BLaER1 treated with 17β-estradiol and CSF1 and Interleukin-3, amounts not matched to agents 10 nM and 100 nM (cell line): ENCODE data around the gene TRPM3.
A peak's percentile ranks its signal among the peaks of the same experiment; 100 is the strongest.

Experiments
- H3K27ac ChIP-seq, 11 experiments: shearing (Covaris generic); formaldehyde crosslinking; 2 replicates each; pipeline ENCODE4 v1.8.1; 2022
- H3K27me3 ChIP-seq, 11 experiments: shearing (Covaris generic); formaldehyde crosslinking; 2 replicates each; pipeline ENCODE4 v1.8.1; 2022
- H3K36me3 ChIP-seq, 11 experiments: shearing (Covaris generic); formaldehyde crosslinking; 2 replicates each; pipeline ENCODE4 v1.8.1; 2022
- H3K4me1 ChIP-seq, 10 experiments: shearing (Covaris generic); formaldehyde crosslinking; 2 replicates each; pipeline ENCODE4 v1.8.1; 2022
- H3K4me2 ChIP-seq, 11 experiments: shearing (Covaris generic); formaldehyde crosslinking; 2 replicates each; pipeline ENCODE4 v1.8.1; 2022
- H3K4me3 ChIP-seq, 10 experiments: shearing (Covaris generic); formaldehyde crosslinking; 2 replicates each; pipeline ENCODE4 v1.8.1; 2022
- H3K9ac ChIP-seq, 11 experiments: shearing (Covaris generic); formaldehyde crosslinking; 2 replicates each; pipeline ENCODE4 v1.8.1; 2022
- H3K9me3 ChIP-seq, 11 experiments: shearing (Covaris generic); formaldehyde crosslinking; replicated peaks in 1 of 11; 2 replicates each; pipeline ENCODE4 v1.8.1; 2022
- H4K20me1 ChIP-seq, 11 experiments: shearing (Covaris generic); formaldehyde crosslinking; 2 replicates each; pipeline ENCODE4 v1.8.1; 2022
- Cebpa-rat ChIP-seq, 11 experiments: shearing (Covaris generic); IDR thresholded peaks; 2 replicates each; pipeline ENCODE4 v1.8.1; 2022

TRPM3 gene

GRCh38 chr9:70494221-70494620, 627.2 kb downstream of the TRPM3 start:
- Histone ChIP-seq H3K9ac (peak overlapping the region; percentile 26 to 74 (median 63); a peak in 19 of 22 replicates), H3K27ac (peak overlapping the region; percentile 51 to 85 (median 80); a peak in 21 of 22 replicates), H3K9me3 (no peaks in the 10 kb centered on the region), H3K4me3 (peak overlapping the region in 7 of 10 experiments; percentile 33 to 50 (median 36); a peak in 10 of 20 replicates), H4K20me1 (no peaks in the 10 kb centered on the region), H3K27me3 (no peaks in the 10 kb centered on the region), H3K36me3 (no peaks in the 10 kb centered on the region), H3K4me2 (peak overlapping the region; percentile 79 to 95 (median 93)), H3K4me1 (peaks cover 50 to 83% (median 59%) of the 10 kb centered on the region in 10 experiments)
- no peak for TF ChIP-seq Cebpa-rat (IDR thresholded peaks at IDR 0.05)

- Histone ChIP-seq H3K4me1 (peaks cover 50 to 79% (median 59%) of the 10 kb centered on the region in 10 experiments), H3K4me2 (peak overlapping the region; percentile 79 to 95 (median 93)), H3K27ac (peak overlapping the region in 10 of 11 experiments; percentile 69 to 85 (median 80); a peak in 19 of 22 replicates), H3K27me3 (no peaks in the 10 kb centered on the region), H3K9ac (peak overlapping the region in 1 of 11 experiments; percentile 70; a peak in 3 of 22 replicates), H4K20me1 (no peaks in the 10 kb centered on the region), H3K36me3 (no peaks in the 10 kb centered on the region), H3K4me3 (peak overlapping the region in 2 of 10 experiments; percentile 33 to 35; a peak in 1 of 20 replicates), H3K9me3 (no peaks in the 10 kb centered on the region)
- no peak for TF ChIP-seq Cebpa-rat (IDR thresholded peaks at IDR 0.05)
Measured at GRCh38 chr9:70493029-70493428, 628.4 kb downstream of the TRPM3 start.

GRCh38 chr9:70492319-70492777, 629.1 kb downstream of the TRPM3 start:
- H3K27me3 ChIP-seq, result no peaks in the 10 kb centered on the region
- H3K4me1 ChIP-seq, result peaks cover 50 to 73% (median 59%) of the 10 kb centered on the region in 10 experiments
- no peak overlapping the region for H3K9ac ChIP-seq
- H3K4me3 ChIP-seq, result 0 out of 20 replicates have a peak overlapping the region, but pooled peaks of 2 of the 10 experiments have one; percentile 0 to 10
- no peaks in the 10 kb centered on the region for H4K20me1 ChIP-seq
- no peak for TF ChIP-seq Cebpa-rat (IDR thresholded peaks at IDR 0.05)
- H3K9me3 ChIP-seq, result no peaks in the 10 kb centered on the region
- H3K4me2 ChIP-seq, result peak overlapping the region; percentile 79 to 95 (median 93)
- H3K36me3 ChIP-seq, result no peaks in the 10 kb centered on the region
- H3K27ac ChIP-seq, result peak overlapping the region in 4 of 11 experiments; percentile 78 to 84 (median 82); a peak in 6 of 22 replicates

GRCh38 chr9:70491426-70492318, 629.7 kb downstream of the TRPM3 start:
- Histone ChIP-seq H3K36me3 (no peaks in the 10 kb centered on the region), H3K4me3 (0 out of 20 replicates have a peak overlapping the region, but pooled peaks of 1 of the 10 experiments have one; percentile 0), H3K9me3 (no peaks in the 10 kb centered on the region), H4K20me1 (no peaks in the 10 kb centered on the region), H3K9ac (no peak overlapping the region), H3K4me1 (peaks cover 50 to 71% (median 59%) of the 10 kb centered on the region in 10 experiments), H3K27ac (peak overlapping the region in 2 of 11 experiments; percentile 7 to 18; a peak in 1 of 22 replicates), H3K4me2 (peak overlapping the region; percentile 79 to 95 (median 93)), H3K27me3 (no peaks in the 10 kb centered on the region)
- no peak for TF ChIP-seq Cebpa-rat (IDR thresholded peaks at IDR 0.05)

DNA sequence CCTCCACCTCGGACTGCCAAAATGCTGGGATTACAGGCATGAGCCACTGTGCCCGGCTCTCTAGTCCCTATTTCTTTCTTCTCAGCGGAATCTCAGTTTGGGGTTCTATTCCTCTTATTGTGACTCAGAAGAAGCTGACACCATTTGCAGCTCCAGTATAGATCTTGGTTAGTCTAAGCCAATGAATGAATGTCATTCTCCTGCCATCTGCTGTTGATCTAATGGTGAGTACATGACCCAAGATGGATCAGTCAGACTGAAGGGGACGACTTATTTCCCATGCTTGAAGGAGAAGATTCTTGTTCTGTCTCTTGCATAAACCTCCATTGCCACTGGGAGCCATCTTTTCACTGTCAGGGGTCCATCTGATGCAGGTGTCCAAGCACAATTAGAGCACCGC, 630.9 kb downstream of the TRPM3 start:
- Histone ChIP-seq H3K36me3 (no peaks in the 10 kb centered on the region), H3K9ac (no peak overlapping the region), H3K4me2 (peak overlapping the region in 6 of 11 experiments; percentile 79 to 94 (median 88); a peak in 7 of 22 replicates), H3K4me3 (no peak overlapping the region), H3K9me3 (no peaks in the 10 kb centered on the region), H3K27ac (no peak overlapping the region), H3K27me3 (no peaks in the 10 kb centered on the region), H3K4me1 (peaks cover 46 to 71% (median 49%) of the 10 kb centered on the region in 10 experiments), H4K20me1 (no peaks in the 10 kb centered on the region)
- no peak for TF ChIP-seq Cebpa-rat (IDR thresholded peaks at IDR 0.05)

- Histone ChIP-seq H3K27me3 (no peaks in the 10 kb centered on the region), H3K4me1 (peaks cover 28 to 71% (median 36%) of the 10 kb centered on the region in 10 experiments), H3K36me3 (no peaks in the 10 kb centered on the region), H3K4me3 (no peak overlapping the region), H3K27ac (no peak overlapping the region), H3K9me3 (no peaks in the 10 kb centered on the region), H3K9ac (no peak overlapping the region), H3K4me2 (no peak overlapping the region), H4K20me1 (no peaks in the 10 kb centered on the region)
- no peak for TF ChIP-seq Cebpa-rat (IDR thresholded peaks at IDR 0.05)
Measured at GRCh38 chr9:70488793-70489105, 632.7 kb downstream of the TRPM3 start.

DNA sequence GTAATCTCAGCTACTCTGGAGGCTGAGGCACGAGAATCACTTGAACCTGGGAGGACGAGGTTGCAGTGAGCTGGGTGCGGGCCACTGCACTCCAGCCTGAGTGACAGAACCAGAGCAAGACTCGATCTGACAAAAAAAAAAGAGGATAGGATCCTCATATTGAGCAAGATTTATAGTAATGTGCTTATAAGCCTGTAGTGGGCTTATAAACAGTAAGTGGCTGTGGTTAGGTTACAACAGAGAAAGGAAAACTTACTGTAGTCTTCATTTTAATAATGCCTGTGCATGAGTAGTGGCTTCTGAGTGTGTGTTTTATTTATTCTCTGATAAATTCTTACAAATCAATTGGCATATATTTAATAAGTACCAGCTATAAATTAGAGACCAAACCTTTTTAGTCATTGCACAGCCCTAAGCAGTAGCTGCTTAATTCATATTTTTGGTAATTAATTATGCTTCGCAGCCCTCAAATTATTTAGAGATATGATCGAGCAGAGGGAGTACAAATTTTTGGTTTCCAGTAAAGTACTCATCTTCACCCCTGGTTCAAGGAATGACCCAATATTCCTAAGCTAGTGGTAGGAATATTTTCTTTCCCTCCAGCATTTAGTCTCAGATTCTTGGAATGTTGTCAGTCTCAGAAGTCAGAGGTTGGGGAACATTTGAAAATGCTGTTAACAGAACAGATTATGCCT, 633.2 kb downstream of the TRPM3 start:
- Histone ChIP-seq H3K9me3 (no peaks in the 10 kb centered on the region), H4K20me1 (no peaks in the 10 kb centered on the region), H3K27me3 (no peaks in the 10 kb centered on the region), H3K4me2 (no peak overlapping the region), H3K27ac (no peak overlapping the region), H3K36me3 (no peaks in the 10 kb centered on the region), H3K4me1 (peaks cover 23 to 71% (median 31%) of the 10 kb centered on the region in 10 experiments), H3K9ac (no peak overlapping the region), H3K4me3 (no peak overlapping the region)
- TF ChIP-seq Cebpa-rat (IDR thresholded peaks at IDR 0.05), result no peak

DNA sequence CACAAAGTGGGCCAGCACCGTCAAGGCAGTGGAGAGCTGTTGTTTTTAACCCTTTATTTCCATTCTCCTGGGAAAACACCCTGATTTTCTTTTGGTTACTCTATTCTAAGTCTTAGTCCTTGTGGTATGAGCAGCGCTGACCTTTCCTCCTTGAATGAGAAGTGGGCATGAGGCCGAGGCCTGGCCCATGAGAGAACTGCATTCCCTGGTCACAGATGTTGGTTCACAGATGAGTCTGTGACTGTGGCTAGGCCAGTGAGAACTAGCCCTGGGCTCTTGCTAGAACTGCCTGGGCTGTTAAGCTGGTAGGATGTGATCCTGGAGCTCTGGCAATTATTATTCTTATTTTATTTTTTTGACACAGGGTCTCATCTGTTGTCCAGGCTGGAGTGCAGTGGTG, 635.3 kb downstream of the TRPM3 start:
- Histone ChIP-seq H3K9ac (peak overlapping the region in 1 of 11 experiments; percentile 33; a peak in 1 of 22 replicates), H3K4me3 (no peak overlapping the region), H4K20me1 (no peaks in the 10 kb centered on the region), H3K4me2 (peak overlapping the region in 3 of 11 experiments; percentile 76 to 84 (median 79); a peak in 5 of 22 replicates), H3K4me1 (peaks cover 2 to 52% (median 10%) of the 10 kb centered on the region in 10 experiments), H3K36me3 (no peaks in the 10 kb centered on the region), H3K27me3 (no peaks in the 10 kb centered on the region), H3K9me3 (no peaks in the 10 kb centered on the region), H3K27ac (peak overlapping the region in 2 of 11 experiments; percentile 15 to 41; a peak in 2 of 22 replicates)
- TF ChIP-seq Cebpa-rat (IDR thresholded peaks at IDR 0.05), result no peak
